Neuron (in vitro differentiated cells): ENCODE measurements around the gene KRT4.

Source experiments
- H2AFZ ChIP-seq: one replicate; pipeline ENCODE4 v1.6.1; 2013; ENCODE audit warnings: low read depth, mild to moderate bottlenecking, inconsistent platforms, low read length, moderate library complexity
- H3K27me3 ChIP-seq: one replicate; pipeline ENCODE4 v1.6.1; 2013; ENCODE audit warnings: low read length; ENCODE audit not compliant: insufficient read depth
- H3K36me3 ChIP-seq: one replicate; pipeline ENCODE4 v1.6.1; 2013; ENCODE audit warnings: low read length; ENCODE audit not compliant: insufficient read depth
- H3K4me1 ChIP-seq: one replicate; pipeline ENCODE4 v1.6.1; 2013; ENCODE audit warnings: low read length; ENCODE audit not compliant: insufficient read depth
- H3K4me3 ChIP-seq: 2 replicates; pipeline ENCODE4 v1.5.1; 2013; ENCODE audit warnings: mild to moderate bottlenecking, low read length, moderate library complexity
- H3K9me3 ChIP-seq: one replicate; pipeline ENCODE4 v1.6.1; 2013; ENCODE audit warnings: low read length

KRT4 gene

DNA sequence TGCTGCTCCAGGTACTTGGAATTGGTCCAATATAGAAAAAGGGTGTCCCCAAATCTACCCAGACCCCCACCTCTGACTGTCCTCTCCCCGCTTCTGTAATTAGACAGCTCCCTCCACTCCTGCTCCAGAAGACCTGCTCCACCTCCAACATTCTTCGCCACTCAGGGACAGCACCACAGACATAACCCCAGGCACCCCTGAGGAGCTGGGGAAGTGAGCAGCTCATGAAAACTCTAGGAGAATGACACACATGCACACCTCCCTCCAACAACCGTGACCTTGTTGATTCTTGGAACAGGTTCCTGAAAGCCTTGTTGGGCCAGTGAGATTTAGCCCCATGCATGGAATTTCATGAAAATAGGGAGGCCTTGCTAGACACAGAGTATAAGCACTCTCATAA lies 8.2 kb downstream of the KRT4 start:
- H3K4me1 ChIP-seq: no peaks in the 10 kb centered on the region
- no peaks in the 10 kb centered on the region for H3K36me3 ChIP-seq
- H3K9me3 ChIP-seq: no peaks in the 10 kb centered on the region
- H3K4me3 ChIP-seq: no peak overlapping the region
- H3K27me3 ChIP-seq: no peaks in the 10 kb centered on the region
- no peak overlapping the region for H2AFZ ChIP-seq

- no peaks in the 10 kb centered on the region for H3K4me1 ChIP-seq
- H2AFZ ChIP-seq: no peak overlapping the region
- H3K36me3 ChIP-seq: no peaks in the 10 kb centered on the region
- no peaks in the 10 kb centered on the region for H3K27me3 ChIP-seq
- no peaks in the 10 kb centered on the region for H3K9me3 ChIP-seq
- H3K4me3 ChIP-seq: no peak overlapping the region
These were observed 8.9 kb downstream of the KRT4 start for GRCh38 chr12:52805000-52805399.

- Histone ChIP-seq H3K27me3 (no peaks in the 10 kb centered on the region), H3K4me1 (no peaks in the 10 kb centered on the region), H3K36me3 (no peaks in the 10 kb centered on the region), H3K9me3 (no peaks in the 10 kb centered on the region), H3K4me3 (no peak overlapping the region), H2AFZ (no peak overlapping the region)
These were observed 11.5 kb downstream of the KRT4 start for GRCh38 chr12:52802442-52802841.

- no peak overlapping the region for H3K4me3 ChIP-seq
- H3K36me3 ChIP-seq: no peaks in the 10 kb centered on the region
- no peaks in the 10 kb centered on the region for H3K27me3 ChIP-seq
- no peaks in the 10 kb centered on the region for H3K4me1 ChIP-seq
- H2AFZ ChIP-seq: no peak overlapping the region
- no peaks in the 10 kb centered on the region for H3K9me3 ChIP-seq
These were observed 12.1 kb downstream of the KRT4 start for GRCh38 chr12:52801773-52802172.

GRCh38 chr12:52800259-52800917 lies 13.5 kb downstream of the KRT4 start:
- Histone ChIP-seq H3K36me3 (no peaks in the 10 kb centered on the region), H3K9me3 (no peaks in the 10 kb centered on the region), H3K4me3 (no peak overlapping the region), H3K27me3 (no peaks in the 10 kb centered on the region), H3K4me1 (no peaks in the 10 kb centered on the region), H2AFZ (no peak overlapping the region)

DNA sequence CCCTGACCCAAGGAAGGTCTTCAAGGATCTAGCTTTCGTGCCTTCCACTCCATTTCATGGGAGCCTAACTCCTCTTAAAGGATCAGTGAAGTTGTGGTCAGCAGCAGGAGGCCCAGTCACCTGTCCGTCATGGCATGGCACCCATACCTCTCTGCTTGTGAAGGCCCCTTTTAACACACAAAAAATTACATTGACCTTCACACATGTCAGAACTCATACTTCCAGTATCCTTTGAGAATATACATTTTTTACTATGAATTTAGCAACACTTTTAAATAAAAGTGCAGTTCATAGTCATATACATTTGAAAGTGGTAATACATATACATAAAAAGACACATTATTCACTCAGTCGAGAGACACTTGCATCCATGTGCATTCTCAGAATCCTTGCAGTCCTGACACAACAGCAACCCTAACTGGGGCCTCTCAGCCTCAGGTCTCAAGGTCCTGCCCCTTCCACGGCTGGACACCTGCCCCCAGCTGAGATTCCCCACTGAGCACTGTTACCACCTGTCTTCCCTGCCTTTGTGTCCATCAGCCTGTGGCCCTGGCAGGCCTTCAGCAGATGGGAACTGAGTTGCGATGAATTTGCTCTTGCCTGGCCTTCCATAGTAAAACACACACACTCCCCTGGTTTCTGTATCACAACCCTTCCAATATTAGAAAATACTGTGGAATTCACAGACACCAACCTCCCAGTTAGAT lies 14.3 kb downstream of the KRT4 start:
- no peak overlapping the region for H2AFZ ChIP-seq
- H3K4me3 ChIP-seq: no peak overlapping the region
- no peaks in the 10 kb centered on the region for H3K9me3 ChIP-seq
- no peaks in the 10 kb centered on the region for H3K36me3 ChIP-seq
- H3K27me3 ChIP-seq: no peaks in the 10 kb centered on the region
- H3K4me1 ChIP-seq: no peaks in the 10 kb centered on the region

DNA sequence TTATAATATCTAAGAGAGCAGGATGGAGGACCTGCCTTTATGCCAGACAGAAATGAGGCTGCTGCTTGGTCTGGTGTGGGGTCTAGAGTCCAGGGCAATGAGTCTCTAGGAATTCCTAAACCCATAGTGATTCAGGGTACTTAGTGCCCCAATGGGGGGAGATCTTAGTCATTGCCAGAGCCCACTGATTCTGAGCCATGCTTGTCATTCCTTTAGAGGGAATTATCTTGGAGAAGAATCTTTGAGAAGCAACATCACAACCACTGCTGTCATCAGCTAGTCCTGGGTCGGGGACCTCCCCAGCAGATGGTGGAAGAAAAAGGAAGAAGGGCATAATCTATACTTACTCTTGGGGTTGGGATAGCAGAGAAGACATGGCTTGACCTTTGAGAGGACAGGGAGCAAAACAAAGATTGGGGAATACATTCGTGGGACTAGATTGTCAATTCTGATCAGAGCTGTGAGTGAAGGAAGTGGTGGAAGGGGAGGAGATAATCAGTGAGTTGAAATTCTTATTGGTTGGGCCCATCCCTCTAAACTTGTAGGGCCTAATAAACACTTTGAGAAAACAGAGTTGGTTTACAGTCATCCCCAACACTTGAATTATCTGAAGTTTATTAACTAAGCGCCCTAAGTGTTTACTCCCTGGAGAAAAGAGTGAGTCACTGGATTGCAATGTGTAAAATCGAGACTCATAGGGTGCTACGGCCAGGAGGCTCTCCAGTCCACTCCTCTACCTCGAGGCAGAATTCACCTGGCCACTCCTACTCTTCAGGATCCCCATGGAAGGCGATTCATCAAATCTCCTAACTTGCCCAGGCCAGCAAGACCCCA lies 15.0 kb downstream of the KRT4 start:
- Histone ChIP-seq H3K4me1 (no peaks in the 10 kb centered on the region), H2AFZ (no peak overlapping the region), H3K4me3 (no peak overlapping the region), H3K27me3 (no peaks in the 10 kb centered on the region), H3K36me3 (no peaks in the 10 kb centered on the region), H3K9me3 (no peaks in the 10 kb centered on the region)

DNA sequence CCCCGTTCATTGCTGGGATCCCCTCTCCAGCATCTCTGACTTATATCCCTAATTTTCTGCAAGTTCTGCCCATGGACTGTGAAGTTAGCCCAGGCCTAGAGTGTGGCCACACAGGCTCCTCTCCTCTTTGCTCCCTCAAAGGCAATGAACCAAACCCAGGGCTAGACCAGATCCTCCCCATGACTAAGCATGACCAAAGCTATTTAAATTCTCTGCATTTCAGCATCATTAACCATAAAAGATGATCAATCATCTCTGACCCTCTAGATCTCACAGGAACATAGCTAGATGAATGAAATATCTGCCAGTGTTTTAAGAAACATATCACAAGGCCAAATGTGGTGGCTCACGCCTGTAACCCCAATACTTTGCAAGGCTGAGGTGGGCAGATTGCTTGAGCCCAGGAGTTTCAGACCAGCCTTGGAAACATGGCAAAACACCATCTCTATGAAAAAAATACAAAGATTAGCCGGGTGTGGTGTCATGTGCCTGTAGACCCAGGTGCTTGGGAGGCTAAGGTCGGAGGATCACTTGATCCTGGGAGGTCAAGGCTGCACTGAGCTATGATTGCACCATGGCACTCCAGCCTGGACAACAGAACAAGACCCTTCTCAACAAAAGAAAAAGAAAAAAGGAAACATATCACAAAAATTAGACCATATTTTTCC lies 15.8 kb downstream of the KRT4 start:
- no peaks in the 10 kb centered on the region for H3K9me3 ChIP-seq
- no peaks in the 10 kb centered on the region for H3K27me3 ChIP-seq
- no peaks in the 10 kb centered on the region for H3K4me1 ChIP-seq

GRCh38 chr12:52797529-52797894 lies 16.4 kb downstream of the KRT4 start:
- no peaks in the 10 kb centered on the region for H3K27me3 ChIP-seq
- H2AFZ ChIP-seq: no peak overlapping the region
- no peaks in the 10 kb centered on the region for H3K4me1 ChIP-seq
- no peaks in the 10 kb centered on the region for H3K9me3 ChIP-seq
- no peak overlapping the region for H3K4me3 ChIP-seq
- H3K36me3 ChIP-seq: no peaks in the 10 kb centered on the region

More for the DNA sequence above, 15.8 kb downstream of the KRT4 start:
- no peak overlapping the region for H2AFZ ChIP-seq
- H3K4me3 ChIP-seq: no peak overlapping the region
- H3K36me3 ChIP-seq: no peaks in the 10 kb centered on the region

DNA sequence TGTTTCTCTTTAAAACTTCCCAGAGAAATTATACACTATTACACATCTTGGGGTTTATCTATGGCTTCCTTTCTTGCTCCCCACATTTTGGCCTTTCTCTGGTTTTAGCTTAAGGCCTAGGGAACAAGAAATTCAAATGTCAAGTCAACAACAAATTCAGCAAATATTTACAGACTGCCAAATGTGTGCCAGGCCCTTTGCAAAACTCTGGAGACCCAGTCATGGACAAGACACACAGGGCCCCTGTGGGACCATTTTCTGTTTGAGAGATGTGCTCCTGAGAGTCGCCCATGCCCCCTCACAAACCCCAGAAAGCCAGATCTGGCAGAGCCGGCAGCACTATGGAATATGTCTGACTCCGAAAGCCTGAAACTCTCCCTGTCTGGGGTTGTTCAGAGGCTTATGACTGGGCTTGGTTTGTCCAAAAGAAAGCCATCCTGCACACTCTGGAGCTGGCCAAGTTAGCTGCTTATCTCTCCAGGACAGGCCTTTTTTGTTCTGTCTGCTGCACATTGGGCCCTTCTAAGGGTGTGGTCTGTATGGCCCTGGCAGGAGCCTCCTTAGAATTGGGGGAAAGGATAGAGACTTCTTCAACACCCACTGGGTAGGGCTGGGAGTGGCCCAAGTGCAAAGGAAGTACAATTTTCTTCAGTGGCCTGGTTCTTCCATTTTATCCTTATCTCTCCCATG lies 16.9 kb downstream of the KRT4 start:
- no peaks in the 10 kb centered on the region for H3K27me3 ChIP-seq
- H3K4me1 ChIP-seq: no peaks in the 10 kb centered on the region
- H3K36me3 ChIP-seq: no peaks in the 10 kb centered on the region
- H3K4me3 ChIP-seq: no peak overlapping the region
- no peaks in the 10 kb centered on the region for H3K9me3 ChIP-seq
- H2AFZ ChIP-seq: no peak overlapping the region

DNA sequence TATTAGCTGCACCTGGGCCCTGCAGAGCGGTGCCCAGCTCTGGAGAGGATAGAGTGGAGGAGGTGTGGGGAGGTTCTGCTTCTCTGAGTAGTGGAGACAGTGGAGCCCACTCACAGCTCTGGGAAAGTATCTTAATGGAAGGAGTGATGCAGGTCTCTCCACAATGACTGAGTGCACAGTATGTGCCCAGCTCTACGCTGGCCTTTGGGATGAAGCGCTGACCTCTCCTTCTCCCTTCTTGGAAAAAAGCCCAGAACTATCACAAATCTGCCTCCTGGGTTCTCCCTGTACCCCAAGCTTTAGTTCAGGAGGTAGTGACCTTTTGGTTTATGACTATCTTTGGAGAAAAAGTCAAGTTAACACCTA lies 17.5 kb downstream of the KRT4 start:
- Histone ChIP-seq H3K9me3 (no peaks in the 10 kb centered on the region), H3K27me3 (no peaks in the 10 kb centered on the region), H3K36me3 (no peaks in the 10 kb centered on the region), H3K4me1 (no peaks in the 10 kb centered on the region), H2AFZ (no peak overlapping the region), H3K4me3 (no peak overlapping the region)

GRCh38 chr12:52795694-52796428 lies 18.1 kb downstream of the KRT4 start, which contains the start of gene KRT3:
Gene KRT3 (minus strand): TSS chr12:52796117. CDS start chr12:52796042, 75 bp downstream.
- Histone ChIP-seq H2AFZ (no peak within 1 kb of the TSS), H3K36me3 (no peaks in the 10 kb centered on the region)

More at GRCh38 chr12:52795694-52796428, 18.1 kb downstream of the KRT4 start, which contains the start of gene KRT3:
- H3K4me1 ChIP-seq: no peaks in the 10 kb centered on the region
- H3K27me3 ChIP-seq: no peaks in the 10 kb centered on the region
- H3K4me3 ChIP-seq: no peak within 1 kb of the TSS
- H3K9me3 ChIP-seq: no peaks in the 10 kb centered on the region
